ENCODE measurements around the gene SGMS1. TPM values are rescaled to one million over a fixed set of nuclear protein-coding genes. Genes with fewer than 3 reads are reported as not detected.

The SGMS1 gene
- total RNA-seq, 1 donor from 2014 or later = 27.5 TPM

- Mint-ChIP-seq H3K9me3 (no peaks in the 10 kb centered on the region), H3K36me3 (ENCODE audit: low read depth) (peaks cover 20% of the 10 kb centered on the region), H3K4me1 (no peaks in the 10 kb centered on the region), H3K27me3 (no peaks in the 10 kb centered on the region), H3K27ac (no peak overlapping the region), H3K4me3 (no peak overlapping the region)
- no peak for TF ChIP-seq CTCF (IDR thresholded peaks at IDR 0.05)
- ChIA-PET POLR2A (no interaction called here), CTCF (no interaction called here)
- intact Hi-C loops (cut with micrococcal nuclease) = no loop called here
- ATAC-seq (ENCODE audit: low read depth) (no peak), DNase-seq (no peak)
These were observed 56.4 kb downstream of the SGMS1 start for GRCh38 chr10:50567384-50567783.

- Mint-ChIP-seq H3K27me3 (no peaks in the 10 kb centered on the region), H3K9me3 (no peaks in the 10 kb centered on the region), H3K4me1 (peaks cover 4% of the 10 kb centered on the region), H3K4me3 (no peak overlapping the region), H3K27ac (no peak overlapping the region), H3K36me3 (ENCODE audit: low read depth) (peaks cover 20% of the 10 kb centered on the region)
- no peak for TF ChIP-seq CTCF (IDR thresholded peaks at IDR 0.05)
- ATAC-seq (ENCODE audit: low read depth) = no peak
- ChIA-PET POLR2A (no interaction called here), CTCF (no interaction called here)
- intact Hi-C loops (cut with micrococcal nuclease) = no loop called here
- no peak for DNase-seq
These were observed 57.6 kb downstream of the SGMS1 start for GRCh38 chr10:50566150-50566549.

GRCh38 chr10:50565301-50566083, 58.3 kb downstream of the SGMS1 start:
- no peak overlapping the region for H3K4me3 Mint-ChIP-seq
- intact Hi-C loops (cut with micrococcal nuclease) = no loop called here
- no peaks in the 10 kb centered on the region for H3K9me3 Mint-ChIP-seq
- H3K27me3 Mint-ChIP-seq = no peaks in the 10 kb centered on the region
- no peak overlapping the region for H3K27ac Mint-ChIP-seq
- H3K36me3 Mint-ChIP-seq (ENCODE audit: low read depth) = peaks cover 20% of the 10 kb centered on the region
- ChIA-PET POLR2A (no interaction called here), CTCF (no interaction called here)
- DNase-seq (no peak), ATAC-seq (ENCODE audit: low read depth) (no peak)
- no peak for TF ChIP-seq CTCF (IDR thresholded peaks at IDR 0.05)
- peaks cover 4% of the 10 kb centered on the region for H3K4me1 Mint-ChIP-seq

GRCh38 chr10:50563906-50564305, 59.9 kb downstream of the SGMS1 start:
- no peaks in the 10 kb centered on the region for H3K9me3 Mint-ChIP-seq
- H3K36me3 Mint-ChIP-seq (ENCODE audit: low read depth) = peaks cover 13% of the 10 kb centered on the region
- POLR2A ChIA-PET = no interaction called here
- no peak for ATAC-seq (ENCODE audit: low read depth)
- CTCF ChIA-PET = interaction anchor here (0.8 kb wide), 1 partner anchor 14 kb away, joined by 3 read pairs; no protein-coding TSS in a partner anchor
- no peak for TF ChIP-seq CTCF (IDR thresholded peaks at IDR 0.05)
- no peak for DNase-seq
- H3K27ac Mint-ChIP-seq = no peak overlapping the region
- no peaks in the 10 kb centered on the region for H3K27me3 Mint-ChIP-seq
- H3K4me3 Mint-ChIP-seq = no peak overlapping the region
- peaks cover 7% of the 10 kb centered on the region for H3K4me1 Mint-ChIP-seq
- intact Hi-C loops (cut with micrococcal nuclease) = no loop called here

GRCh38 chr10:50561816-50562215, 61.9 kb downstream of the SGMS1 start:
- H3K9me3 Mint-ChIP-seq = no peaks in the 10 kb centered on the region
- no peak overlapping the region for H3K4me3 Mint-ChIP-seq
- no peak for TF ChIP-seq CTCF (IDR thresholded peaks at IDR 0.05)
- DNase-seq (no peak), ATAC-seq (ENCODE audit: low read depth) (peak; percentile 47)
- H3K36me3 Mint-ChIP-seq (ENCODE audit: low read depth) = peaks cover 10% of the 10 kb centered on the region
- intact Hi-C loops (cut with micrococcal nuclease) = loop anchor here (1.0 kb wide), 2 partner anchors 63 to 91 kb away; no protein-coding TSS in a partner anchor
- H3K27ac Mint-ChIP-seq = no peak overlapping the region
- H3K27me3 Mint-ChIP-seq = no peaks in the 10 kb centered on the region
- CTCF ChIA-PET = interaction anchor here (0.7 to 1.2 kb wide), 4 partner anchors 12 to 63 kb away, joined by 3 read pairs; no protein-coding TSS in a partner anchor
- peaks cover 7% of the 10 kb centered on the region for H3K4me1 Mint-ChIP-seq
- POLR2A ChIA-PET = no interaction called here

All from activated B cell treated with CpG ODN at 0.5 μM for 24 hours (primary cell).